Peyer's patch (tissue), 4 donors: ENCODE measurements around the gene SLC19A3.

ENCODE experiments used
- CTCF ChIP-seq, 6 experiments: fragments of 450-650 bp in 4 of 6; fragments of 200-600 bp in 2 of 6; sonication (generic) in 1 of 6; IDR thresholded peaks; one replicate each; pipeline ENCODE4 v1.5.1; 2017 to 2019; ENCODE audit warnings: antibody characterized with exemption in 6 of 6, mild to moderate bottlenecking in 3 of 6, moderate library complexity in 1 of 6
- POLR2A ChIP-seq, 2 donors: fragments of 450-650 bp; IDR thresholded peaks; one replicate each; pipeline ENCODE4 v1.5.1; 2017; ENCODE audit warnings: antibody characterized with exemption in 2 of 2, mild to moderate bottlenecking in 2 of 2, moderate library complexity in 2 of 2

DNA sequence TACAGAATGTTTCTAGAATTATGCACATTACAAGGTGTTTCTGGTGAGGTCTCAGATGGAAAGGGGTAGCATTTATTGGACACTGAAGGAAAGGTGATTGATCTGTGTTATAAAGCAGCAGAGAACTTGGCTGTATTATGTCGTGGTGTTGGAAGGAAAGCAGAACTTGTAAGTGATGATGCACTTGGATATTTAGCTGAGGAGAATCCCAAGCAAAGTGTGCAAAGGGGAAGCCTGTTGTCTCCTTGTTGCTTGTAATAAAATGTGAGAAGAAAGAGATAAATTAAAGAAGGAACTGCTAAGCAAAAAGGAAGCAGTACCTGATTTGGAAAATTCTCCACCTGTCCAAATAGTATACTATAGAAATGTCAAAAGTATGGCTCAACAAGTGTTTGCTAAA is 63.4 kb downstream of the SLC19A3 start:
- TF ChIP-seq CTCF (IDR thresholded peaks at IDR 0.05): no peak
- TF ChIP-seq POLR2A (IDR thresholded peaks at IDR 0.05): no peak
